ENCODE data around the gene SH3BGRL3. TPM values are rescaled to one million over a fixed set of nuclear protein-coding genes. Genes with fewer than 3 reads are reported as not detected.
"Not testable (repeated sequence)": the region's sequence is repeated elsewhere in the genome, so short reads cannot be mapped to it uniquely, and the experiment has no call there.

Gene SH3BGRL3
- total RNA-seq, 1 experiment from 2014 or later = 66.8 TPM

GRCh38 chr1:26317146-26317545 lies 37.3 kb downstream of the SH3BGRL3 start:
- no peak for DNase-seq (ENCODE audit: low read depth)

GRCh38 chr1:26317612-26318337 lies 37.9 kb downstream of the SH3BGRL3 start, which contains the start of gene CD52:
Gene CD52 (plus strand): TSS chr1:26317958. CDS start chr1:26318018, 60 bp downstream.
- no peak for DNase-seq (ENCODE audit: low read depth)

GRCh38 chr1:26318338-26319064 lies 38.6 kb downstream of the SH3BGRL3 start:
- DNase-seq (ENCODE audit: low read depth) = no peak

GRCh38 chr1:26320896-26321295 lies 41.0 kb downstream of the SH3BGRL3 start:
- no peak for DNase-seq (ENCODE audit: low read depth)

- peak; percentile 86 for DNase-seq (ENCODE audit: low read depth)
Measured at GRCh38 chr1:26321315-26322041, 41.6 kb downstream of the SH3BGRL3 start.

- DNase-seq (ENCODE audit: low read depth) = no peak
Measured at GRCh38 chr1:26322042-26322331, 42.1 kb downstream of the SH3BGRL3 start.

GRCh38 chr1:26323382-26323781 lies 43.5 kb downstream of the SH3BGRL3 start:
- DNase-seq (ENCODE audit: low read depth) = no peak

- no peak for DNase-seq (ENCODE audit: low read depth)
Measured at GRCh38 chr1:26324550-26324949, 44.7 kb downstream of the SH3BGRL3 start.

GRCh38 chr1:26327956-26328362 lies 48.1 kb downstream of the SH3BGRL3 start:
- no peak for DNase-seq (ENCODE audit: low read depth)

GRCh38 chr1:26328597-26328996 lies 48.7 kb downstream of the SH3BGRL3 start:
- no peak for DNase-seq (ENCODE audit: low read depth)

- not testable (repeated sequence) for DNase-seq (ENCODE audit: low read depth)
Measured at GRCh38 chr1:26329380-26329779, 49.5 kb downstream of the SH3BGRL3 start.

GRCh38 chr1:26330276-26330675 lies 50.4 kb downstream of the SH3BGRL3 start:
- no peak for DNase-seq (ENCODE audit: low read depth)

Other genes with a start within 250 kb of the SH3BGRL3 start
- gene SLC30A2, start 234.0 kb upstream of the SH3BGRL3 start, total RNA-seq (2014; rRNA removed; shearing (Covaris generic)) = 0.18 TPM in 1 of 2 replicates, not detected in the other
- gene TRIM63, start 212.5 kb upstream of the SH3BGRL3 start, total RNA-seq (2014; rRNA removed; shearing (Covaris generic)) = not detected in 2 replicates
- 9.4 and 12.2 TPM in 2 replicates for gene PDIK1L, start 168.3 kb upstream of the SH3BGRL3 start, total RNA-seq (2014; rRNA removed; shearing (Covaris generic))
- gene FAM110D, start 121.0 kb upstream of the SH3BGRL3 start, total RNA-seq (2014; rRNA removed; shearing (Covaris generic)) = 0.51 TPM in 1 of 2 replicates, not detected in the other
- not detected in 2 replicates for gene C1orf232, start 111.1 kb upstream of the SH3BGRL3 start, total RNA-seq (2014; rRNA removed; shearing (Covaris generic))
- gene ZNF593, start 110.2 kb upstream of the SH3BGRL3 start, total RNA-seq (2014; rRNA removed; shearing (Covaris generic)) = 14.5 and 39.7 TPM in 2 replicates
- not detected in 2 replicates for gene ZNF593OS, start 108.3 kb upstream of the SH3BGRL3 start, total RNA-seq (2014; rRNA removed; shearing (Covaris generic))
- gene CNKSR1, start 102.6 kb upstream of the SH3BGRL3 start, total RNA-seq (2014; rRNA removed; shearing (Covaris generic)) = 1.3 TPM in 2 replicates
- not detected in 2 replicates for gene CATSPER4, start 89.5 kb upstream of the SH3BGRL3 start, total RNA-seq (2014; rRNA removed; shearing (Covaris generic))
- gene CEP85, start 45.9 kb upstream of the SH3BGRL3 start, total RNA-seq (2014; rRNA removed; shearing (Covaris generic)) = 27.4 and 34.5 TPM in 2 replicates
- 6.0 and 9.0 TPM in 2 replicates for gene UBXN11, start 26.6 kb downstream of the SH3BGRL3 start, total RNA-seq (2014; rRNA removed; shearing (Covaris generic))
- gene CD52, start 37.9 kb downstream of the SH3BGRL3 start, total RNA-seq (2014; rRNA removed; shearing (Covaris generic)) = not detected in 2 replicates
- 0.34 and 0.51 TPM in 2 replicates for gene CRYBG2, start 74.0 kb downstream of the SH3BGRL3 start, total RNA-seq (2014; rRNA removed; shearing (Covaris generic))
- gene ZNF683, start 92.7 kb downstream of the SH3BGRL3 start, total RNA-seq (2014; rRNA removed; shearing (Covaris generic)) = not detected in 2 replicates
- gene LIN28A, start 130.7 kb downstream of the SH3BGRL3 start, total RNA-seq (2014; rRNA removed; shearing (Covaris generic)) = 0.86 TPM in 1 of 2 replicates, not detected in the other
- 44.9 and 55.4 TPM in 2 replicates for gene DHDDS, start 152.2 kb downstream of the SH3BGRL3 start, total RNA-seq (2014; rRNA removed; shearing (Covaris generic))
- gene HMGN2, start 192.4 kb downstream of the SH3BGRL3 start, total RNA-seq (2014; rRNA removed; shearing (Covaris generic)) = 662 and 765 TPM in 2 replicates
- gene RPS6KA1, start 249.7 kb downstream of the SH3BGRL3 start, total RNA-seq (2014; rRNA removed; shearing (Covaris generic)) = 30.4 and 35.7 TPM in 2 replicates

Measured in Daoy (cell line).